ENCODE results near the gene CAMKK1.

DNA sequence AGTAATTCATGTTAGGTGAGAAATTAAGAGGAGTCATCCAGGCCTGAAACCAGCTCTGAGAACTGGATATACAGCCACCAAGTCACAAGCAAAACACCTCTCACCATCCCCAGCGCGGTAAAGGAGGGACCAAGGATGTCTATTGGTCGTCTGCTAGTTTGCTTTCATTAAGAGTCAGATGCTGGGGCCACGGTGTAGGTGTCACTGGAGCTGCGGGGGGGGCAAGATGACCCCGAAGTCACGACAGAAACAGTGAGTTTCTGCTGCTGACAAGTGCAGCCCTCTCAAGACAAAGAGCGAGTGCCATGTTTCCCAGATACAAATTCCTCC, 47.6 kb downstream of the CAMKK1 start:
- TF ChIP-seq ZNF263 (CRISPR knock-in tag; IDR thresholded peaks at IDR 0.05; ENCODE audit: low read depth) (no peak), NFE2L1 (CRISPR knock-in tag; IDR thresholded peaks at IDR 0.05) (no peak)
- TF ChIP-seq, protein P1, sequence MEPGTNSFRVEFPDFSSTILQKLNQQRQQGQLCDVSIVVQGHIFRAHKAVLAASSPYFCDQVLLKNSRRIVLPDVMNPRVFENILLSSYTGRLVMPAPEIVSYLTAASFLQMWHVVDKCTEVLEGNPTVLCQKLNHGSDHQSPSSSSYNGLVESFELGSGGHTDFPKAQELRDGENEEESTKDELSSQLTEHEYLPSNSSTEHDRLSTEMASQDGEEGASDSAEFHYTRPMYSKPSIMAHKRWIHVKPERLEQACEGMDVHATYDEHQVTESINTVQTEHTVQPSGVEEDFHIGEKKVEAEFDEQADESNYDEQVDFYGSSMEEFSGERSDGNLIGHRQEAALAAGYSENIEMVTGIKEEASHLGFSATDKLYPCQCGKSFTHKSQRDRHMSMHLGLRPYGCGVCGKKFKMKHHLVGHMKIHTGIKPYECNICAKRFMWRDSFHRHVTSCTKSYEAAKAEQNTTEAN (CRISPR knock-in tag; IDR thresholded peaks at IDR 0.05) = no peak
